H1 (cell line): Measurements from ENCODE around the gene RING1. TPM values are rescaled to one million over a fixed set of nuclear protein-coding genes. Genes with fewer than 3 reads are reported as not detected.
A peak's percentile ranks its signal among the peaks of the same experiment; 100 is the strongest.

Source experiments
- CTCF ChIA-PET: fragments of 300-600 bp; sonication (Branson Sonifier 250); formaldehyde crosslinking; loops from one replicate; lab custom pipeline; 2021; ENCODE audit not compliant: partially characterized antibody; lab: Charles Lee
- POLR2A ChIA-PET: fragments of 300-600 bp; sonication (Branson Sonifier 250); formaldehyde crosslinking; loops from one replicate; lab custom pipeline; 2021; ENCODE audit warnings: inconsistent platforms; ENCODE audit not compliant: partially characterized antibody; lab: Charles Lee
- DNase-seq, 2 experiments: peaks; one replicate each; pipeline versions ENCODE4 v3.0.0 to v3.0.0-alpha.2; 2010 to 2022; ENCODE audit warnings: low spot score in 2 of 2, low read depth in 1 of 2, mixed read lengths in 1 of 2
- FAIRE-seq: peaks from 2 replicates; lab custom pipeline; 2011; peaks lifted over from hg19 to GRCh38; lab: Jason Lieb, UNC
- H2AFZ ChIP-seq: 2 replicates; pipeline ENCODE4 v1.8.1; 2012; ENCODE audit warnings: low read length, inconsistent platforms
- H2AK5ac ChIP-seq: 2 replicates; pipeline ENCODE4 v1.6.1; 2013; ENCODE audit warnings: low read depth, low read length
- H2BK120ac ChIP-seq: replicated peaks from 2 replicates; pipeline ENCODE3; 2013; ENCODE audit warnings: low read depth, low read length, inconsistent platforms
- H2BK12ac ChIP-seq: 2 replicates; pipeline ENCODE4 v1.6.1; 2013; ENCODE audit warnings: low read depth, low read length
- H2BK15ac ChIP-seq: 2 replicates; pipeline ENCODE4 v1.6.1; 2013; ENCODE audit warnings: low read length
- H2BK20ac ChIP-seq: 2 replicates; pipeline ENCODE4 v1.6.1; 2013; ENCODE audit warnings: low read length
- H2BK5ac ChIP-seq: 2 replicates; pipeline ENCODE4 v1.6.1; 2013; ENCODE audit warnings: low read depth, low read length
- H3K14ac ChIP-seq: 2 replicates; pipeline ENCODE4 v1.6.1; 2013; ENCODE audit warnings: inconsistent platforms; ENCODE audit not compliant: insufficient read length
- H3K18ac ChIP-seq: 2 replicates; pipeline ENCODE4 v1.6.1; 2013; ENCODE audit warnings: low read length; ENCODE audit errors: extremely low read depth
- H3K23ac ChIP-seq: 2 replicates; pipeline ENCODE4 v1.6.1; 2013; ENCODE audit warnings: inconsistent platforms; ENCODE audit not compliant: insufficient read length
- H3K23me2 ChIP-seq: 2 replicates; pipeline ENCODE4 v1.6.1; 2013; ENCODE audit warnings: low read depth, low read length
- H3K27ac ChIP-seq: 2 replicates; pipeline ENCODE4 v1.6.1; 2011; ENCODE audit warnings: low read depth, low read length, inconsistent platforms
- H3K27me3 ChIP-seq, 4 experiments: replicated peaks in 1 of 4; 1 replicate in 1 of 4; 2 replicates in 3 of 4; pipeline versions ENCODE4 v1.6.1 to v1.8.1; 2011 to 2013; ENCODE audit warnings: low read length in 3 of 4, mild to moderate bottlenecking in 3 of 4, inconsistent platforms in 2 of 4, mixed read lengths in 2 of 4, moderate library complexity in 1 of 4; ENCODE audit not compliant: control insufficient read depth in 3 of 4, insufficient read depth in 3 of 4; ENCODE audit errors: extremely low read depth in 1 of 4
- H3K36me3 ChIP-seq, 4 experiments: 2 replicates each; pipeline versions ENCODE4 v1.6.1 to v1.8.1; 2011 to 2013; ENCODE audit warnings: mild to moderate bottlenecking in 4 of 4, low read length in 3 of 4, moderate library complexity in 2 of 4, control low read depth in 1 of 4, inconsistent platforms in 1 of 4; ENCODE audit not compliant: insufficient read depth in 4 of 4, control insufficient read depth in 2 of 4
- H3K4ac ChIP-seq: replicated peaks from 2 replicates; pipeline ENCODE3; 2013; ENCODE audit warnings: low read length, low read depth, mixed read lengths, inconsistent platforms; ENCODE audit not compliant: insufficient read length
- H3K4me1 ChIP-seq, 4 experiments: replicated peaks in 1 of 4; 1 replicate in 1 of 4; 2 replicates in 3 of 4; pipeline versions ENCODE4 v1.6.1 to v1.8.1; 2011 to 2013; ENCODE audit warnings: low read length in 3 of 4, inconsistent platforms in 2 of 4, mixed read lengths in 1 of 4; ENCODE audit not compliant: insufficient read depth in 4 of 4, control insufficient read depth in 3 of 4
- H3K4me2 ChIP-seq, 2 experiments: 2 replicates each; pipeline versions ENCODE4 v1.6.1 to v1.8.1; 2011 to 2013; ENCODE audit warnings: low read depth in 2 of 2, low read length in 2 of 2, control low read depth in 1 of 2, inconsistent platforms in 1 of 2, mild to moderate bottlenecking in 1 of 2; ENCODE audit not compliant: insufficient read depth in 1 of 2
- H3K4me3 ChIP-seq, 4 experiments: fragments of 200-600, 300-600 bp in 1 of 4; sonication (generic), shearing (Covaris generic), sonication (Bioruptor Twin) in 1 of 4; 2 replicates each; pipeline versions ENCODE4 v1.5.1 to v1.8.1; 2011 to 2016; ENCODE audit warnings: low read length in 4 of 4, low read depth in 3 of 4, control low read depth in 2 of 4, inconsistent platforms in 2 of 4, mild to moderate bottlenecking in 2 of 4, mixed read lengths in 1 of 4, moderate library complexity in 1 of 4; ENCODE audit not compliant: insufficient read depth in 2 of 4; ENCODE audit errors: extremely low read depth in 1 of 4
- H3K56ac ChIP-seq: replicated peaks from 2 replicates; pipeline ENCODE3; 2013; ENCODE audit warnings: low read depth, mild to moderate bottlenecking, mixed read lengths, low read length, inconsistent platforms; ENCODE audit not compliant: insufficient read length
- H3K79me1 ChIP-seq: 2 replicates; pipeline ENCODE4 v1.6.1; 2013; ENCODE audit warnings: low read depth, low read length, control low read depth
- H3K79me2 ChIP-seq, 2 experiments: 2 replicates each; pipeline versions ENCODE4 v1.6.1 to v1.8.1; 2012 to 2013; ENCODE audit warnings: low read length in 2 of 2, mild to moderate bottlenecking in 2 of 2, inconsistent platforms in 1 of 2; ENCODE audit not compliant: insufficient read depth in 2 of 2, control insufficient read depth in 1 of 2
- H3K9ac ChIP-seq, 4 experiments: replicated peaks in 1 of 4; 1 replicate in 1 of 4; 2 replicates in 3 of 4; pipeline versions ENCODE4 v1.6.1 to v1.8.1; 2011 to 2013; ENCODE audit warnings: low read depth in 3 of 4, low read length in 3 of 4, control low read depth in 2 of 4, mild to moderate bottlenecking in 2 of 4, moderate library complexity in 2 of 4, inconsistent platforms in 1 of 4; ENCODE audit errors: extremely low read depth in 1 of 4
- H3K9me3 ChIP-seq, 2 experiments: 2 replicates each; pipeline versions ENCODE4 v1.6.1 to v1.8.1; 2012 to 2013; ENCODE audit warnings: mild to moderate bottlenecking in 2 of 2, moderate library complexity in 2 of 2, control low read depth in 1 of 2, inconsistent platforms in 1 of 2, low read depth in 1 of 2, low read length in 1 of 2, mixed read lengths in 1 of 2; ENCODE audit not compliant: insufficient read depth in 2 of 2
- H4K20me1 ChIP-seq, 2 experiments: replicated peaks in 1 of 2; 2 replicates each; pipeline versions ENCODE3 to v1.8.1; 2011 to 2013; ENCODE audit warnings: inconsistent platforms in 2 of 2, low read length in 2 of 2, mild to moderate bottlenecking in 1 of 2; ENCODE audit not compliant: insufficient read depth in 2 of 2, control insufficient read depth in 1 of 2
- H4K5ac ChIP-seq: 2 replicates; pipeline ENCODE4 v1.6.1; 2013; ENCODE audit warnings: low read length, low read depth, mixed read lengths, inconsistent platforms; ENCODE audit not compliant: insufficient read length
- H4K8ac ChIP-seq: 2 replicates; pipeline ENCODE4 v1.8.0; 2013; ENCODE audit warnings: mild to moderate bottlenecking, moderate library complexity, low read length, inconsistent platforms; ENCODE audit not compliant: insufficient read depth; ENCODE audit errors: extremely low read depth
- H4K91ac ChIP-seq: replicated peaks from 2 replicates; pipeline ENCODE3; 2013; ENCODE audit warnings: low read length, mixed read lengths, inconsistent platforms; ENCODE audit not compliant: insufficient read length
- CEBPB ChIP-seq: IDR thresholded peaks from 2 replicates; pipeline ENCODE4 v1.6.1; 2012; ENCODE audit warnings: low read depth, low read length
- POLR2AphosphoS5 ChIP-seq: IDR thresholded peaks from 2 replicates; pipeline ENCODE4 v1.6.1; 2011; ENCODE audit warnings: low read depth, low read length
- SIN3A ChIP-seq, 2 experiments: IDR thresholded peaks in 1 of 2; conservative IDR thresholded peaks in 1 of 2; 2 replicates each; pipeline ENCODE4 v1.6.1; 2011 to 2012; ENCODE audit warnings: low read length in 2 of 2, improper control_type of control experiment in 1 of 2, low read depth in 1 of 2, mild to moderate bottlenecking in 1 of 2
- WGBS, 2 experiments: shearing (Covaris generic) in 1 of 2; methylation state at CpG; one replicate each; pipeline versions ENCODE4 v1.1.6 to v1.1.7; 2013 to 2015; ENCODE audit warnings: low lambda C conversion rate in 2 of 2, mixed read lengths in 2 of 2, inconsistent platforms in 1 of 2, low coverage in 1 of 2, missing lambda C conversion rate in 1 of 2; ENCODE audit not compliant: insufficient replicate concordance in 2 of 2, insufficient coverage in 1 of 2, insufficient read length in 1 of 2; ENCODE audit errors: extremely low coverage in 1 of 2, missing lambda C conversion rate in 1 of 2; 5-methylcytosine and 5-hydroxymethylcytosine counted together
- polyA plus RNA-seq, 7 experiments: library from polyadenylated mRNA; depleted of rRNA in 3 of 7; stranded (reverse) in 5 of 7; unstranded in 2 of 7; fragments of >200 nt in 5 of 7; fragments of 200-250 nt in 2 of 7; gene quantifications; 1 replicate in 5 of 7; 2 replicates in 1 of 7; 4 replicates in 1 of 7; pipeline versions ENCODE4 v1.2.1 to v1.2.3, GENCODE V29; 2011 to 2013; ENCODE audit warnings: missing spikeins in 2 of 7, mixed read lengths in 2 of 7
- total RNA-seq: library from RNA; stranded (reverse); fragmentation: NEBNext Ultra II Directional; extraction: Animal tissue kit (Norgen Biotek cat#: 25700); gene quantifications from 2 replicates; pipeline ENCODE4 v1.2.1, GENCODE V29; 2021

Gene RING1
- total and polyA plus RNA-seq, 2 of the 8 experiments (the other 6 are each of a cell fraction or from before 2014, with no cell fraction given) = 16.4 to 26.0 TPM

DNA sequence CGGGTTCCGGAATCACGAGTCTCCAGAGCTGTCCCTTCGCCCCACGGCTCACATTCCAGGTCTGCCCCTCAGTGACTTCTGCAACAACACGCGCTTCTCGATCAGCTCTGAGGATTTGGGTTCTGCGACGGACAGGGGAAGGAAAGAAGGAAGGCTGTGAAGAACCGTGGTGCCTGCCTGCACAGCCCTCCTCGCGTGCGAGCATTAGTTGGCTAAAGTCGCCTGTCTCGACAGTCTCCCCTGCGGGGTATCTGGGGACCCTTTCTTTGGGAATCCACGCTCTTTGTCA lies 40.3 kb downstream of the RING1 start:
- DNase-seq (no peak), FAIRE-seq (no peak)
- no peak overlapping the region for H2BK15ac ChIP-seq
- WGBS, 2 experiments = 15% methylated on average over 14 of the region's 18 CpGs; no CpG with 5 or more reads in 1 of the 2 experiments
- H3K4me1 ChIP-seq = peaks cover 0 to 10% (median 7%) of the 10 kb centered on the region in 4 experiments; a peak in 4 of 7 replicates
- H3K79me1 ChIP-seq = no peaks in the 10 kb centered on the region
- H3K4ac ChIP-seq = no peak overlapping the region
- TF ChIP-seq SIN3A (conservative IDR thresholded peaks at IDR 0.05 in 1 of 2, IDR thresholded peaks at IDR 0.05 in 1 of 2; ENCODE audit: low read depth in 1 of 2, low read length in 2 of 2) = peak in 1 of 2 experiments; percentile 40; a peak in 2 of 4 replicates
- TF ChIP-seq CEBPB = no peak
- no peak for TF ChIP-seq POLR2AphosphoS5
- ChIA-PET POLR2A (interaction anchor here (0.7 to 2.2 kb wide), 15 partner anchors 8 to 276 kb away, joined by 3 to 15 read pairs (median 5); partner anchors contain the start of genes HSD17B8, RGL2, RING1 and RPS18), CTCF (interaction anchor here (0.9 to 7.9 kb wide), 39 partner anchors 11 to 315 kb away, joined by 3 to 107 read pairs (median 6); partner anchors contain the start of genes HSD17B8, RING1, RPS18 and VPS52)
- H3K56ac ChIP-seq = no peak overlapping the region
- no peak overlapping the region for H2BK20ac ChIP-seq
- no peak overlapping the region for H3K9ac ChIP-seq
- H2AK5ac ChIP-seq = no peak overlapping the region
- H3K9me3 ChIP-seq = no peaks in the 10 kb centered on the region
- H3K27me3 ChIP-seq = peaks cover 0 to 21% (median 11%) of the 10 kb centered on the region in 4 experiments; a peak in 6 of 7 replicates
- H4K20me1 ChIP-seq = no peaks in the 10 kb centered on the region
- H2BK12ac ChIP-seq = no peak overlapping the region
- peaks cover 0 to 2% (median 0%) of the 10 kb centered on the region in 4 experiments; a peak in 1 of 8 replicates for H3K36me3 ChIP-seq
- peak overlapping the region; percentile 20 to 70 (median 52); a peak in 7 of 8 replicates for H3K4me3 ChIP-seq
- H3K14ac ChIP-seq = no peak overlapping the region
- no peak overlapping the region for H2AFZ ChIP-seq
- H4K91ac ChIP-seq = no peak overlapping the region
- peaks cover 9% of the 10 kb centered on the region; the same call in 1 of the 2 replicates for H3K23me2 ChIP-seq
- H3K23ac ChIP-seq = no peak overlapping the region
- H3K4me2 ChIP-seq = peak overlapping the region; percentile 63 to 98
- no peak overlapping the region for H4K5ac ChIP-seq
- no peak overlapping the region for H3K18ac ChIP-seq
- H3K79me2 ChIP-seq = no peaks in the 10 kb centered on the region
- H2BK5ac ChIP-seq = no peak overlapping the region
- no peak overlapping the region for H2BK120ac ChIP-seq
- H4K8ac ChIP-seq = no peak overlapping the region
- H3K27ac ChIP-seq = no peak overlapping the region
